H1 (cell line): ENCODE data around the gene C15orf62. TPM values are rescaled to one million over a fixed set of nuclear protein-coding genes. Genes with fewer than 3 reads are reported as not detected.

ENCODE experiments used
- CTCF ChIA-PET: fragments of 300-600 bp; sonication (Branson Sonifier 250); formaldehyde crosslinking; loops from one replicate; lab custom pipeline; 2021; ENCODE audit not compliant: partially characterized antibody; lab: Charles Lee
- POLR2A ChIA-PET: fragments of 300-600 bp; sonication (Branson Sonifier 250); formaldehyde crosslinking; loops from one replicate; lab custom pipeline; 2021; ENCODE audit warnings: inconsistent platforms; ENCODE audit not compliant: partially characterized antibody; lab: Charles Lee
- DNase-seq, 2 experiments: peaks; one replicate each; pipeline versions ENCODE4 v3.0.0 to v3.0.0-alpha.2; 2010 to 2022; ENCODE audit warnings: low spot score in 2 of 2, low read depth in 1 of 2, mixed read lengths in 1 of 2
- FAIRE-seq: peaks from 2 replicates; lab custom pipeline; 2011; peaks lifted over from hg19 to GRCh38; lab: Jason Lieb, UNC
- H2AFZ ChIP-seq: 2 replicates; pipeline ENCODE4 v1.8.1; 2012; ENCODE audit warnings: low read length, inconsistent platforms
- H2AK5ac ChIP-seq: 2 replicates; pipeline ENCODE4 v1.6.1; 2013; ENCODE audit warnings: low read depth, low read length
- H2BK120ac ChIP-seq: replicated peaks from 2 replicates; pipeline ENCODE3; 2013; ENCODE audit warnings: low read depth, low read length, inconsistent platforms
- H2BK12ac ChIP-seq: 2 replicates; pipeline ENCODE4 v1.6.1; 2013; ENCODE audit warnings: low read depth, low read length
- H2BK15ac ChIP-seq: 2 replicates; pipeline ENCODE4 v1.6.1; 2013; ENCODE audit warnings: low read length
- H2BK20ac ChIP-seq: 2 replicates; pipeline ENCODE4 v1.6.1; 2013; ENCODE audit warnings: low read length
- H2BK5ac ChIP-seq: 2 replicates; pipeline ENCODE4 v1.6.1; 2013; ENCODE audit warnings: low read depth, low read length
- H3K14ac ChIP-seq: 2 replicates; pipeline ENCODE4 v1.6.1; 2013; ENCODE audit warnings: inconsistent platforms; ENCODE audit not compliant: insufficient read length
- H3K18ac ChIP-seq: 2 replicates; pipeline ENCODE4 v1.6.1; 2013; ENCODE audit warnings: low read length; ENCODE audit errors: extremely low read depth
- H3K23ac ChIP-seq: 2 replicates; pipeline ENCODE4 v1.6.1; 2013; ENCODE audit warnings: inconsistent platforms; ENCODE audit not compliant: insufficient read length
- H3K23me2 ChIP-seq: 2 replicates; pipeline ENCODE4 v1.6.1; 2013; ENCODE audit warnings: low read depth, low read length
- H3K27ac ChIP-seq: 2 replicates; pipeline ENCODE4 v1.6.1; 2011; ENCODE audit warnings: low read depth, low read length, inconsistent platforms
- H3K27me3 ChIP-seq, 4 experiments: replicated peaks in 1 of 4; 1 replicate in 1 of 4; 2 replicates in 3 of 4; pipeline versions ENCODE4 v1.6.1 to v1.8.1; 2011 to 2013; ENCODE audit warnings: low read length in 3 of 4, mild to moderate bottlenecking in 3 of 4, inconsistent platforms in 2 of 4, mixed read lengths in 2 of 4, moderate library complexity in 1 of 4; ENCODE audit not compliant: control insufficient read depth in 3 of 4, insufficient read depth in 3 of 4; ENCODE audit errors: extremely low read depth in 1 of 4
- H3K36me3 ChIP-seq, 4 experiments: 2 replicates each; pipeline versions ENCODE4 v1.6.1 to v1.8.1; 2011 to 2013; ENCODE audit warnings: mild to moderate bottlenecking in 4 of 4, low read length in 3 of 4, moderate library complexity in 2 of 4, control low read depth in 1 of 4, inconsistent platforms in 1 of 4; ENCODE audit not compliant: insufficient read depth in 4 of 4, control insufficient read depth in 2 of 4
- H3K4ac ChIP-seq: replicated peaks from 2 replicates; pipeline ENCODE3; 2013; ENCODE audit warnings: low read length, low read depth, mixed read lengths, inconsistent platforms; ENCODE audit not compliant: insufficient read length
- H3K4me1 ChIP-seq, 4 experiments: replicated peaks in 1 of 4; 1 replicate in 1 of 4; 2 replicates in 3 of 4; pipeline versions ENCODE4 v1.6.1 to v1.8.1; 2011 to 2013; ENCODE audit warnings: low read length in 3 of 4, inconsistent platforms in 2 of 4, mixed read lengths in 1 of 4; ENCODE audit not compliant: insufficient read depth in 4 of 4, control insufficient read depth in 3 of 4
- H3K4me2 ChIP-seq, 2 experiments: 2 replicates each; pipeline versions ENCODE4 v1.6.1 to v1.8.1; 2011 to 2013; ENCODE audit warnings: low read depth in 2 of 2, low read length in 2 of 2, control low read depth in 1 of 2, inconsistent platforms in 1 of 2, mild to moderate bottlenecking in 1 of 2; ENCODE audit not compliant: insufficient read depth in 1 of 2
- H3K4me3 ChIP-seq, 4 experiments: fragments of 200-600, 300-600 bp in 1 of 4; sonication (generic), shearing (Covaris generic), sonication (Bioruptor Twin) in 1 of 4; 2 replicates each; pipeline versions ENCODE4 v1.5.1 to v1.8.1; 2011 to 2016; ENCODE audit warnings: low read length in 4 of 4, low read depth in 3 of 4, control low read depth in 2 of 4, inconsistent platforms in 2 of 4, mild to moderate bottlenecking in 2 of 4, mixed read lengths in 1 of 4, moderate library complexity in 1 of 4; ENCODE audit not compliant: insufficient read depth in 2 of 4; ENCODE audit errors: extremely low read depth in 1 of 4
- H3K56ac ChIP-seq: replicated peaks from 2 replicates; pipeline ENCODE3; 2013; ENCODE audit warnings: low read depth, mild to moderate bottlenecking, mixed read lengths, low read length, inconsistent platforms; ENCODE audit not compliant: insufficient read length
- H3K79me1 ChIP-seq: 2 replicates; pipeline ENCODE4 v1.6.1; 2013; ENCODE audit warnings: low read depth, low read length, control low read depth
- H3K79me2 ChIP-seq, 2 experiments: 2 replicates each; pipeline versions ENCODE4 v1.6.1 to v1.8.1; 2012 to 2013; ENCODE audit warnings: low read length in 2 of 2, mild to moderate bottlenecking in 2 of 2, inconsistent platforms in 1 of 2; ENCODE audit not compliant: insufficient read depth in 2 of 2, control insufficient read depth in 1 of 2
- H3K9ac ChIP-seq, 4 experiments: replicated peaks in 1 of 4; 1 replicate in 1 of 4; 2 replicates in 3 of 4; pipeline versions ENCODE4 v1.6.1 to v1.8.1; 2011 to 2013; ENCODE audit warnings: low read depth in 3 of 4, low read length in 3 of 4, control low read depth in 2 of 4, mild to moderate bottlenecking in 2 of 4, moderate library complexity in 2 of 4, inconsistent platforms in 1 of 4; ENCODE audit errors: extremely low read depth in 1 of 4
- H3K9me3 ChIP-seq, 2 experiments: 2 replicates each; pipeline versions ENCODE4 v1.6.1 to v1.8.1; 2012 to 2013; ENCODE audit warnings: mild to moderate bottlenecking in 2 of 2, moderate library complexity in 2 of 2, control low read depth in 1 of 2, inconsistent platforms in 1 of 2, low read depth in 1 of 2, low read length in 1 of 2, mixed read lengths in 1 of 2; ENCODE audit not compliant: insufficient read depth in 2 of 2
- H4K20me1 ChIP-seq, 2 experiments: replicated peaks in 1 of 2; 2 replicates each; pipeline versions ENCODE3 to v1.8.1; 2011 to 2013; ENCODE audit warnings: inconsistent platforms in 2 of 2, low read length in 2 of 2, mild to moderate bottlenecking in 1 of 2; ENCODE audit not compliant: insufficient read depth in 2 of 2, control insufficient read depth in 1 of 2
- H4K5ac ChIP-seq: 2 replicates; pipeline ENCODE4 v1.6.1; 2013; ENCODE audit warnings: low read length, low read depth, mixed read lengths, inconsistent platforms; ENCODE audit not compliant: insufficient read length
- H4K8ac ChIP-seq: 2 replicates; pipeline ENCODE4 v1.8.0; 2013; ENCODE audit warnings: mild to moderate bottlenecking, moderate library complexity, low read length, inconsistent platforms; ENCODE audit not compliant: insufficient read depth; ENCODE audit errors: extremely low read depth
- H4K91ac ChIP-seq: replicated peaks from 2 replicates; pipeline ENCODE3; 2013; ENCODE audit warnings: low read length, mixed read lengths, inconsistent platforms; ENCODE audit not compliant: insufficient read length
- EP300 ChIP-seq, 2 experiments: IDR thresholded peaks; 1 replicate in 1 of 2; 2 replicates in 1 of 2; pipeline ENCODE4 v1.6.1; 2011 to 2012; ENCODE audit warnings: low read depth in 2 of 2, low read length in 2 of 2, mild to moderate bottlenecking in 2 of 2, borderline replicate concordance in 1 of 2, inconsistent platforms in 1 of 2, moderate library complexity in 1 of 2
- KDM1A ChIP-seq: fragments of 200-600, 300-600 bp; sonication (generic); IDR thresholded peaks from 2 replicates; pipeline ENCODE4 v1.7.1; 2016; ENCODE audit warnings: mild to moderate bottlenecking, low read length, borderline replicate concordance
- MAX ChIP-seq: IDR thresholded peaks from 2 replicates; pipeline ENCODE4 v1.6.1; 2012; ENCODE audit warnings: inconsistent platforms
- POLR2AphosphoS5 ChIP-seq: IDR thresholded peaks from 2 replicates; pipeline ENCODE4 v1.6.1; 2011; ENCODE audit warnings: low read depth, low read length
- RBBP5 ChIP-seq: IDR thresholded peaks from 2 replicates; pipeline ENCODE4 v1.7.1; 2012; ENCODE audit warnings: low read depth, mild to moderate bottlenecking, inconsistent platforms, low read length, moderate library complexity, borderline replicate concordance
- RNF2 ChIP-seq: fragments of 200-900, 300-1000 bp; sonication (generic); IDR thresholded peaks from 2 replicates; pipeline ENCODE4 v1.7.1; 2016; ENCODE audit warnings: borderline replicate concordance, low read depth, mild to moderate bottlenecking, antibody characterized with exemption, low read length; ENCODE audit not compliant: poor library complexity, severe bottlenecking; ENCODE audit errors: missing control alignments
- TAF7 ChIP-seq: optimal IDR thresholded peaks from 2 replicates; pipeline ENCODE3; 2011; ENCODE audit warnings: low read depth, mild to moderate bottlenecking, inconsistent platforms, low read length, moderate library complexity, borderline replicate concordance
- TCF12 ChIP-seq: IDR thresholded peaks from 2 replicates; pipeline ENCODE4 v1.6.1; 2011; ENCODE audit warnings: low read depth, mild to moderate bottlenecking, low read length
- TEAD4 ChIP-seq: IDR thresholded peaks from 2 replicates; pipeline ENCODE4 v1.6.1; 2012; ENCODE audit warnings: low read depth, low read length, inconsistent platforms, mixed read lengths
- YY1 ChIP-seq: IDR thresholded peaks from 2 replicates; pipeline ENCODE4 v1.6.1; 2011; ENCODE audit warnings: low read depth, mild to moderate bottlenecking, low read length
- WGBS, 2 experiments: shearing (Covaris generic) in 1 of 2; methylation state at CpG; one replicate each; pipeline versions ENCODE4 v1.1.6 to v1.1.7; 2013 to 2015; ENCODE audit warnings: low lambda C conversion rate in 2 of 2, mixed read lengths in 2 of 2, inconsistent platforms in 1 of 2, low coverage in 1 of 2, missing lambda C conversion rate in 1 of 2; ENCODE audit not compliant: insufficient replicate concordance in 2 of 2, insufficient coverage in 1 of 2, insufficient read length in 1 of 2; ENCODE audit errors: extremely low coverage in 1 of 2, missing lambda C conversion rate in 1 of 2; 5-methylcytosine and 5-hydroxymethylcytosine counted together
- polyA plus RNA-seq, 7 experiments: library from polyadenylated mRNA; depleted of rRNA in 3 of 7; stranded (reverse) in 5 of 7; unstranded in 2 of 7; fragments of >200 nt in 5 of 7; fragments of 200-250 nt in 2 of 7; gene quantifications; 1 replicate in 5 of 7; 2 replicates in 1 of 7; 4 replicates in 1 of 7; pipeline versions ENCODE4 v1.2.1 to v1.2.3, GENCODE V29; 2011 to 2013; ENCODE audit warnings: missing spikeins in 2 of 7, mixed read lengths in 2 of 7
- total RNA-seq: library from RNA; stranded (reverse); fragmentation: NEBNext Ultra II Directional; extraction: Animal tissue kit (Norgen Biotek cat#: 25700); gene quantifications from 2 replicates; pipeline ENCODE4 v1.2.1, GENCODE V29; 2021

The C15orf62 gene
- total and polyA plus RNA-seq, 2 of the 8 experiments (the other 6 are each of a cell fraction or from before 2014, with no cell fraction given) = 0.06 to 0.56 TPM

DNA sequence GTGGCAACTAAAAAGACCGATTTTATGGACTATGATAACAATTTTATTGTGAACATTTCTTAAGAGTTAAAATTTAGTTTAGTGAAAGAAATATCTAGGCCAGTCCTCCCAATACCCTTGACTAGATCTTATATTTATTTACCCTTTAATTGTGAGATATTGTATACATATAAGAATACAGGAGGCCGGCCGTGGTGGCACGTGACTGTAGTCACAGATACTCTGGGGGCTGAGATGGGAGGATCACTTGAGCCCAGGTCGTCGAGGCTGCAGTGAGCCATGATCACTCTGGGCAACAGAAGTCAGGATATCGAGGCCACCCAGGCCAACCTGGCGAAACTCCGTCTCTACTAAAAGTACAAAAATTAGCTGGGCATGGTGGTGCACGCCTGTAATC is 14.0 kb upstream of the C15orf62 start:
- DNase-seq = no peak
- H4K20me1 ChIP-seq = no peaks in the 10 kb centered on the region
- peak overlapping the region; percentile 50; the same call in 1 of the 2 replicates for H2BK12ac ChIP-seq
- H3K36me3 ChIP-seq = peaks cover 0 to 9% (median 0%) of the 10 kb centered on the region in 4 experiments; a peak in 1 of 8 replicates
- peak overlapping the region; percentile 96 for H3K4ac ChIP-seq
- H3K14ac ChIP-seq = no peak overlapping the region
- no peak overlapping the region for H4K91ac ChIP-seq
- no peak overlapping the region for H3K23ac ChIP-seq
- H3K27me3 ChIP-seq = no peaks in the 10 kb centered on the region
- H2BK15ac ChIP-seq = no peak overlapping the region
- peak overlapping the region; percentile 96 for H3K27ac ChIP-seq
- H3K4me2 ChIP-seq = peak overlapping the region; percentile 54 to 93
- H3K4me1 ChIP-seq = 0 out of 7 replicates have a peak, but pooled peaks cover 0 to 2% (median under 1%) of the 10 kb centered on the region in 4 experiments
- peak overlapping the region; percentile 98; the same call in 1 of the 2 replicates for H2BK5ac ChIP-seq
- TF ChIP-seq EP300 (IDR thresholded peaks at IDR 0.05; ENCODE audit: borderline replicate concordance in 1 of 2, low read depth in 2 of 2, low read length in 2 of 2) = no peak
- no peak for TF ChIP-seq RBBP5
- TF ChIP-seq RNF2 = no peak
- no peak for TF ChIP-seq MAX
- no peak for TF ChIP-seq KDM1A
- no peak for TF ChIP-seq TCF12
- TF ChIP-seq POLR2AphosphoS5 = no peak; the same call in 1 of the 2 replicates
- no peak for TF ChIP-seq TAF7
- TF ChIP-seq YY1 = no peak
- no peak for TF ChIP-seq TEAD4
- no peak overlapping the region for H2BK120ac ChIP-seq
- peaks cover 5% of the 10 kb centered on the region; the same call in 1 of the 2 replicates for H3K23me2 ChIP-seq
- H2AFZ ChIP-seq = no peak overlapping the region
- H3K56ac ChIP-seq = no peak overlapping the region
- H4K5ac ChIP-seq = peak overlapping the region; percentile 100
- H3K4me3 ChIP-seq = peak overlapping the region; percentile 16 to 98 (median 70); a peak in 6 of 8 replicates
- peaks cover 0 to 22% of the 10 kb centered on the region in 2 experiments; a peak in 2 of 4 replicates for H3K79me2 ChIP-seq
- ChIA-PET CTCF (interaction anchor here (0.6 to 1.6 kb wide), 4 partner anchors 11 to 75 kb away, joined by 3 to 7 read pairs (median 6); no protein-coding TSS in a partner anchor), POLR2A (interaction anchor here (0.8 to 1.9 kb wide), 6 partner anchors 8 to 152 kb away, joined by 3 to 6 read pairs (median 4); partner anchors contain the start of gene GCHFR)
- no peak for FAIRE-seq
- peak overlapping the region; percentile 48; the same call in 1 of the 2 replicates for H2AK5ac ChIP-seq
- WGBS, 2 experiments = 79% methylated on average over 10 of the region's 10 CpGs; no CpG with 5 or more reads in 1 of the 2 experiments
- H3K18ac ChIP-seq = no peak overlapping the region; the same call in 1 of the 2 replicates
- H3K9me3 ChIP-seq = no peaks in the 10 kb centered on the region
- H3K79me1 ChIP-seq = peaks cover 2% of the 10 kb centered on the region; the same call in 1 of the 2 replicates
- peak overlapping the region; percentile 75; the same call in 1 of the 2 replicates for H4K8ac ChIP-seq
- H3K9ac ChIP-seq = peak overlapping the region in 3 of 4 experiments; percentile 91 to 97 (median 95); a peak in 5 of 7 replicates
- no peak overlapping the region for H2BK20ac ChIP-seq
